Gastrocnemius medialis (tissue), 4 donors: ENCODE results near the gene ANAPC16. TPM values are rescaled to one million over a fixed set of nuclear protein-coding genes. Genes with fewer than 3 reads are reported as not detected.

Experiments used
- ATAC-seq, 2 donors: fragments of 150-250 bp; one replicate each; pipeline ENCODE4 v1.9.1; 2016
- DNase-seq, 2 donors: peaks; one replicate each; pipeline ENCODE4 v3.0.0-alpha.2; 2019
- H3K27ac ChIP-seq, 4 donors: fragments of 200-600 bp; sonication (generic); 1 replicate in 1 of 4; 2 replicates in 3 of 4; pipeline ENCODE4 v1.5.1; 2016 to 2018; ENCODE audit warnings: mild to moderate bottlenecking in 2 of 4, moderate library complexity in 1 of 4
- H3K27me3 ChIP-seq, 3 donors: fragments of 200-600 bp; sonication (generic) in 2 of 3; 1 replicate in 1 of 3; 2 replicates in 2 of 3; pipeline versions ENCODE4 v1.5.1 to v1.6.0; 2016 to 2019; ENCODE audit warnings: mild to moderate bottlenecking in 1 of 3, moderate library complexity in 1 of 3
- H3K36me3 ChIP-seq, 2 donors: fragments of 200-600 bp; sonication (generic) in 1 of 2; one replicate each; pipeline ENCODE4 v1.5.1; 2017 to 2018
- H3K4me1 ChIP-seq, 2 donors: fragments of 200-600 bp; sonication (generic) in 1 of 2; one replicate each; pipeline ENCODE4 v1.5.1; 2016 to 2017; ENCODE audit warnings: mild to moderate bottlenecking in 2 of 2
- H3K4me3 ChIP-seq, 4 donors: fragments of 200-600 bp; sonication (generic) in 3 of 4; 1 replicate in 1 of 4; 2 replicates in 3 of 4; pipeline ENCODE4 v1.5.1; 2016 to 2019; ENCODE audit warnings: mild to moderate bottlenecking in 2 of 4
- H3K9me3 ChIP-seq, 3 donors: fragments of 200-600 bp; sonication (generic) in 2 of 3; 1 replicate in 1 of 3; 2 replicates in 2 of 3; pipeline ENCODE4 v1.5.1; 2016 to 2019
- CTCF ChIP-seq, 5 experiments: fragments of 450-650 bp in 3 of 5; fragments of 200-600 bp in 2 of 5; sonication (generic) in 2 of 5; IDR thresholded peaks in 4 of 5; conservative IDR thresholded peaks in 1 of 5; 1 replicate in 4 of 5; 2 replicates in 1 of 5; pipeline ENCODE4 v1.5.1; 2016 to 2019; ENCODE audit warnings: antibody characterized with exemption in 5 of 5, mild to moderate bottlenecking in 3 of 5, moderate library complexity in 3 of 5
- POLR2A ChIP-seq, 2 donors: fragments of 450-650 bp; IDR thresholded peaks; one replicate each; pipeline ENCODE4 v1.6.1; 2017; ENCODE audit warnings: antibody characterized with exemption in 2 of 2, mild to moderate bottlenecking in 2 of 2, moderate library complexity in 2 of 2
- in situ Hi-C, 4 donors: fragments of 200-750 bp; cut with MboI; loops; one replicate each; pipeline versions ENCODE4 v1.15.0 to v1.8.0; 2017; ENCODE audit warnings: low sequenced_read_pairs in 4 of 4
- intact Hi-C: fragments of 100-400 bp; cut with DNase I; formaldehyde crosslinking; loops from one replicate; pipeline ENCODE4 v1.15.1; 2023; ENCODE audit warnings: low total_unique reads
- total RNA-seq, 4 donors: library from RNA; depleted of rRNA; stranded (reverse); fragments of >200 nt; gene quantifications; one replicate each; pipeline versions ENCODE4 v1.1.0 to v1.2.3, GENCODE V29; 2016

The ANAPC16 gene
- total RNA-seq, 4 donors from 2014 or later: 70.9 to 168 (median 105) TPM

GRCh38 chr10:72229261-72230251 is 13.7 kb downstream of the ANAPC16 start:
- TF ChIP-seq CTCF (IDR thresholded peaks at IDR 0.05 in 4 of 5, conservative IDR thresholded peaks at IDR 0.05 in 1 of 5) (no peak), POLR2A (IDR thresholded peaks at IDR 0.05) (peak; percentile 60 to 63)
- in situ Hi-C loops: loop anchor here in 3 of 4 donors (5.0 to 25.0 kb wide), 4 partner anchors 45 to 367 kb away; partner anchors contain the start of genes DDIT4 (in 1 of the 3) and PSAP (in 1 of the 3)
- Histone ChIP-seq H3K27ac (peak overlapping the region; percentile 94 to 99 (median 98)), H3K27me3 (no peaks in the 10 kb centered on the region), H3K9me3 (no peaks in the 10 kb centered on the region), H3K36me3 (peaks cover 0 to 24% of the 10 kb centered on the region in 2 donors), H3K4me3 (no peak overlapping the region), H3K4me1 (peaks cover 55 to 71% of the 10 kb centered on the region in 2 donors)
- DNase-seq: peak; percentile 75 to 79
- peak; percentile 82 to 84 for ATAC-seq
- intact Hi-C loops: no loop called here

- DNase-seq (no peak), ATAC-seq (no peak)
- Histone ChIP-seq H3K4me3 (no peak overlapping the region), H3K36me3 (peaks cover 0 to 32% of the 10 kb centered on the region in 2 donors), H3K27ac (peak overlapping the region; percentile 94 to 99 (median 98)), H3K9me3 (no peaks in the 10 kb centered on the region), H3K4me1 (peaks cover 66 to 70% of the 10 kb centered on the region in 2 donors), H3K27me3 (no peaks in the 10 kb centered on the region)
- in situ Hi-C loops (loop anchor here in 2 of 4 donors (10.0 to 25.0 kb wide), 2 partner anchors 81 to 371 kb away; partner anchors contain the start of gene PSAP (in 1 of the 2)), intact Hi-C loops (no loop called here)
- TF ChIP-seq POLR2A (IDR thresholded peaks at IDR 0.05): no peak
- TF ChIP-seq CTCF (IDR thresholded peaks at IDR 0.05 in 4 of 5, conservative IDR thresholded peaks at IDR 0.05 in 1 of 5): no peak
Measured at GRCh38 chr10:72233621-72234020, 17.8 kb downstream of the ANAPC16 start.

- peaks cover 67 to 68% of the 10 kb centered on the region in 2 donors for H3K4me1 ChIP-seq
- no peak overlapping the region for H3K4me3 ChIP-seq
- in situ Hi-C loops: loop anchor here in 2 of 4 donors (10.0 to 25.0 kb wide), 2 partner anchors 80 to 372 kb away; partner anchors contain the start of gene PSAP (in 1 of the 2)
- no peak for TF ChIP-seq CTCF (IDR thresholded peaks at IDR 0.05 in 4 of 5, conservative IDR thresholded peaks at IDR 0.05 in 1 of 5)
- TF ChIP-seq POLR2A (IDR thresholded peaks at IDR 0.05): no peak
- DNase-seq (peak in 1 of 2 donors; percentile 12), ATAC-seq (no peak)
- no peaks in the 10 kb centered on the region for H3K9me3 ChIP-seq
- intact Hi-C loops: no loop called here
- peaks cover 0 to 32% of the 10 kb centered on the region in 2 donors for H3K36me3 ChIP-seq
- H3K27ac ChIP-seq: peak overlapping the region; percentile 94 to 99 (median 98)
- no peaks in the 10 kb centered on the region for H3K27me3 ChIP-seq
Measured at GRCh38 chr10:72234560-72235095, 18.8 kb downstream of the ANAPC16 start.

- Histone ChIP-seq H3K27me3 (no peaks in the 10 kb centered on the region), H3K36me3 (peaks cover 0 to 32% of the 10 kb centered on the region in 2 donors), H3K4me1 (peaks cover 58% of the 10 kb centered on the region in 2 donors), H3K27ac (peak overlapping the region; percentile 94 to 99 (median 98)), H3K4me3 (no peak overlapping the region), H3K9me3 (no peaks in the 10 kb centered on the region)
- peak; percentile 65 to 67 for ATAC-seq
- TF ChIP-seq CTCF (IDR thresholded peaks at IDR 0.05 in 4 of 5, conservative IDR thresholded peaks at IDR 0.05 in 1 of 5) (no peak), POLR2A (IDR thresholded peaks at IDR 0.05) (peak; percentile 43 to 67)
- peak; percentile 33 to 53 for DNase-seq
- intact Hi-C loops: no loop called here
- in situ Hi-C loops: loop anchor here in 2 of 4 donors (10.0 to 25.0 kb wide), 2 partner anchors 79 to 373 kb away; partner anchors contain the start of gene PSAP (in 1 of the 2)
Measured at GRCh38 chr10:72235544-72236279, 19.9 kb downstream of the ANAPC16 start.
